Kidney epithelial cell (primary cell): ENCODE data around the gene OPN1SW. TPM values are rescaled to one million over a fixed set of nuclear protein-coding genes. Genes with fewer than 3 reads are reported as not detected.

Source experiments
- DNase-seq: peaks from one replicate; pipeline ENCODE4 v3.0.0-alpha.2; 2010; ENCODE audit warnings: low read depth
- H3K27me3 ChIP-seq: 2 replicates; pipeline ENCODE4 v1.6.0; 2011; ENCODE audit warnings: low read length; ENCODE audit not compliant: control insufficient read depth, insufficient read depth
- H3K36me3 ChIP-seq: 2 replicates; pipeline ENCODE4 v1.5.1; 2011; ENCODE audit warnings: low read length; ENCODE audit not compliant: control insufficient read depth, insufficient read depth
- H3K4me3 ChIP-seq: 2 replicates; pipeline ENCODE4 v1.5.1; 2011; ENCODE audit warnings: low read depth, mild to moderate bottlenecking, control low read depth, low read length
- total RNA-seq: library from RNA; depleted of rRNA; stranded (reverse); fragments of >200 nt; gene quantifications from 2 replicates; pipeline ENCODE4 v1.2.3, GENCODE V29; 2015
- TF ChIP-seq, protein P1 (sequence below): IDR thresholded peaks from 2 replicates; pipeline ENCODE4 v1.5.1; 2011; ENCODE audit warnings: mild to moderate bottlenecking, moderate library complexity, low read length, control low read depth, inconsistent platforms; ENCODE audit not compliant: insufficient read depth, poor library complexity, severe bottlenecking

OPN1SW gene, protein sequence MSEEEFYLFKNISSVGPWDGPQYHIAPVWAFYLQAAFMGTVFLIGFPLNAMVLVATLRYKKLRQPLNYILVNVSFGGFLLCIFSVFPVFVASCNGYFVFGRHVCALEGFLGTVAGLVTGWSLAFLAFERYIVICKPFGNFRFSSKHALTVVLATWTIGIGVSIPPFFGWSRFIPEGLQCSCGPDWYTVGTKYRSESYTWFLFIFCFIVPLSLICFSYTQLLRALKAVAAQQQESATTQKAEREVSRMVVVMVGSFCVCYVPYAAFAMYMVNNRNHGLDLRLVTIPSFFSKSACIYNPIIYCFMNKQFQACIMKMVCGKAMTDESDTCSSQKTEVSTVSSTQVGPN
- not detected in 2 replicates for total RNA-seq

GRCh38 chr7:128775744-128776474 is at the start of gene OPN1SW:
Gene OPN1SW, minus strand, starts transcription at chr7:128775794. Its CDS starts 13 bp downstream, at chr7:128775781.
- Histone ChIP-seq H3K27me3 (no peaks in the 10 kb centered on the region), H3K4me3 (no peak within 1 kb of the TSS), H3K36me3 (peaks cover 2% of the 10 kb centered on the region)
- DNase-seq: no peak
- TF ChIP-seq, protein P1, sequence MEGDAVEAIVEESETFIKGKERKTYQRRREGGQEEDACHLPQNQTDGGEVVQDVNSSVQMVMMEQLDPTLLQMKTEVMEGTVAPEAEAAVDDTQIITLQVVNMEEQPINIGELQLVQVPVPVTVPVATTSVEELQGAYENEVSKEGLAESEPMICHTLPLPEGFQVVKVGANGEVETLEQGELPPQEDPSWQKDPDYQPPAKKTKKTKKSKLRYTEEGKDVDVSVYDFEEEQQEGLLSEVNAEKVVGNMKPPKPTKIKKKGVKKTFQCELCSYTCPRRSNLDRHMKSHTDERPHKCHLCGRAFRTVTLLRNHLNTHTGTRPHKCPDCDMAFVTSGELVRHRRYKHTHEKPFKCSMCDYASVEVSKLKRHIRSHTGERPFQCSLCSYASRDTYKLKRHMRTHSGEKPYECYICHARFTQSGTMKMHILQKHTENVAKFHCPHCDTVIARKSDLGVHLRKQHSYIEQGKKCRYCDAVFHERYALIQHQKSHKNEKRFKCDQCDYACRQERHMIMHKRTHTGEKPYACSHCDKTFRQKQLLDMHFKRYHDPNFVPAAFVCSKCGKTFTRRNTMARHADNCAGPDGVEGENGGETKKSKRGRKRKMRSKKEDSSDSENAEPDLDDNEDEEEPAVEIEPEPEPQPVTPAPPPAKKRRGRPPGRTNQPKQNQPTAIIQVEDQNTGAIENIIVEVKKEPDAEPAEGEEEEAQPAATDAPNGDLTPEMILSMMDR: no peak

DNA sequence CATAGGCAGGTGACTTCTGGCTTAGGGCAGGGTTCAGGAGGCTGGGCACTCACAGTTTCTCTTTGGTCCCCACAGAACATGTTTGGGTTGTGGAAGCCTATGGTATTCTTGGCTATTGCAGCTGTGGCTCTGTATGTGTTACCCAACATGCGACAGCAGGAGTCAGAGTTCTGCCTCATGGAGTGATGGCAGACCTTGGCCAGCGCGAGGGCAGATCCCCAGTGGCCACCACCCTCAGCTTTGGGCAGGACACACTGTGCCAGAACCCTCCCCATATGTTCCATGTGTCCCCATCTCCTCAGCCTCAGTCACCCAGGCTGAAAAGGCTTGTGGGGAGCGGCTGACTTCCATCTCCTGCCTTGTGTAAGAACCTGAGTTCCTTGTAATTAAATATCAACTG is 46.1 kb upstream of the OPN1SW start:
- no peaks in the 10 kb centered on the region for H3K36me3 ChIP-seq
- TF ChIP-seq, protein P1: no peak
- H3K27me3 ChIP-seq: peaks cover 4% of the 10 kb centered on the region
- no peak for DNase-seq
- H3K4me3 ChIP-seq: no peak overlapping the region

DNA sequence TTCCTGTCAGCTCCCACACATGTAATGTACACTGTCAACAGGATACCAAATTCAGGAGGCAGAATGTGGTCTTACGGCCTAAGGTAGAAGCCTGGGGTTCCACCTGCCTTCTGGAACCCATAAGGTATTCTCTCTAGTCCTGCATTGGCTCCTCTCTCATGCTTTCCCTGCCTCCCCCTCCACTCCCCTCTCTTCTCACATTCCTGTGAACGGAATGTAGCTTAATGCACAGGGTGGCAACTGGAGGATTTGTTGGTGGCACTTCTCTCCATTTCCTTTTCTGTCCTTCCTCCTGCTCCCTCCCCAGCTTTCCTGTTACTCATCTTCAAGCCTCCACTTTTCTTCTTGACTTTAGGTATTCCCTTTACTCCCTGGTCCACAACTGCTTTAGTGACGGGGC is 43.1 kb upstream of the OPN1SW start:
- Histone ChIP-seq H3K4me3 (no peak overlapping the region), H3K36me3 (no peaks in the 10 kb centered on the region), H3K27me3 (peaks cover 4% of the 10 kb centered on the region)
- no peak for DNase-seq
- TF ChIP-seq, protein P1: no peak

- Histone ChIP-seq H3K4me3 (no peak overlapping the region), H3K27me3 (peaks cover 2% of the 10 kb centered on the region), H3K36me3 (no peaks in the 10 kb centered on the region)
- no peak for DNase-seq
- TF ChIP-seq, protein P1: no peak
Observed at GRCh38 chr7:128815289-128815942, 39.8 kb upstream of the OPN1SW start.

DNA sequence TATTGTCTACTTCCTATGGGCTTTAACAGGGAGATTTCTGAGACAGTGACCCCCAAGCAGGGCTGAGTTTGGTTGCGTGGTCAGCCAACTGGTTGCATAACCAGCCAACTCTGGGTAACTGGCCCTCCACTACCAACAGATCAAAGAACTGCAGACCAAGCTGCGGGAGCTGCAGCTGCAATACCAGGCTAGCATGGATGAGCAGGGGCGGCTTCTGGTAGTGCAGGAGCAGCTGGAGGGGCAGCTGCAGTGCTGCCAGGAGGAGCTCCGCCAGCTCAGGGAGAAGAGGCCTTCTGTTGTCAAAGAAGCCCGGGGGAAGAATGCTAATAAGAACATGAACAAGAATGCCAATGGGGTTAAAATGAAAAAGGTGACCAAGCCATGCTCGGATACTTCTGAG is 38.9 kb upstream of the OPN1SW start:
- no peak for DNase-seq
- peaks cover 2% of the 10 kb centered on the region for H3K27me3 ChIP-seq
- no peak overlapping the region for H3K4me3 ChIP-seq
- TF ChIP-seq, protein P1: no peak
- H3K36me3 ChIP-seq: no peaks in the 10 kb centered on the region
